WTC11 (cell line): ENCODE measurements around the gene GGTLC2.
"Not testable (repeated sequence)": the region's sequence is repeated elsewhere in the genome, so short reads cannot be mapped to it uniquely, and the experiment has no call there.

Experiments
- CBFB ChIP-seq: sonication (generic); formaldehyde crosslinking; IDR thresholded peaks from 2 replicates; pipeline ENCODE4 v1.8.1; 2022; ENCODE audit warnings: mild to moderate bottlenecking, low read depth, missing genetic modification reagents
- CTCF ChIP-seq: fragments of 200-600 bp; IDR thresholded peaks from 2 replicates; pipeline ENCODE4 v1.8.0; 2022; ENCODE audit warnings: antibody characterized with exemption
- ETV6 ChIP-seq: sonication (generic); formaldehyde crosslinking; IDR thresholded peaks from 2 replicates; pipeline ENCODE4 v1.8.1; 2022; ENCODE audit warnings: mild to moderate bottlenecking, missing genetic modification reagents
- MAX ChIP-seq: sonication (generic); formaldehyde crosslinking; IDR thresholded peaks from 2 replicates; pipeline ENCODE4 v1.8.0; 2022; ENCODE audit warnings: mild to moderate bottlenecking, missing genetic modification reagents
- NR2C2 ChIP-seq: sonication (generic); formaldehyde crosslinking; IDR thresholded peaks from 2 replicates; pipeline ENCODE4 v1.8.0; 2022; ENCODE audit warnings: mild to moderate bottlenecking, missing genetic modification reagents
- ZNF263 ChIP-seq: sonication (generic); formaldehyde crosslinking; IDR thresholded peaks from 2 replicates; pipeline ENCODE4 v1.8.1; 2022; ENCODE audit warnings: low read depth, mild to moderate bottlenecking, moderate library complexity, missing genetic modification reagents
- ZNF396 ChIP-seq: fragments of 250-450 bp; sonication (Bioruptor Pico); IDR thresholded peaks from 2 replicates; pipeline ENCODE4 v1.8.0; 2021; ENCODE audit warnings: mild to moderate bottlenecking, moderate library complexity, borderline replicate concordance

GRCh38 chr22:22608022-22608421, 36.4 kb upstream of the GGTLC2 start:
- TF ChIP-seq CTCF; ZNF263; NR2C2 (CRISPR knock-in tag); ZNF396 (CRISPR knock-in tag); MAX; CBFB (CRISPR knock-in tag); ETV6 (CRISPR knock-in tag): not testable (repeated sequence)
